Progenitor cell of endocrine pancreas (in vitro differentiated cells): ENCODE data around the gene TMEM151A. TPM values are rescaled to one million over a fixed set of nuclear protein-coding genes. Genes with fewer than 3 reads are reported as not detected.

Experiments used
- DNase-seq: peaks from one replicate; pipeline ENCODE4 v3.0.0; 2021; ENCODE audit warnings: low spot score; ENCODE audit not compliant: unreplicated experiment
- H3K27ac Mint-ChIP-seq: 2 replicates; pipeline ENCODE4 v1.8.0; 2021; ENCODE audit warnings: mild to moderate bottlenecking, moderate library complexity, mixed read lengths
- H3K27me3 Mint-ChIP-seq: 2 replicates; pipeline ENCODE4 v1.8.0; 2021; ENCODE audit warnings: mixed read lengths
- H3K36me3 Mint-ChIP-seq: 2 replicates; pipeline ENCODE4 v1.8.0; 2022; ENCODE audit warnings: mixed read lengths; ENCODE audit not compliant: insufficient read depth
- H3K4me1 Mint-ChIP-seq: 2 replicates; pipeline ENCODE4 v1.8.0; 2021; ENCODE audit warnings: low read depth, mixed read lengths
- H3K4me3 Mint-ChIP-seq: 2 replicates; pipeline ENCODE4 v1.8.0; 2021; ENCODE audit warnings: low read depth, mild to moderate bottlenecking, moderate library complexity, mixed read lengths
- H3K9me3 Mint-ChIP-seq: 2 replicates; pipeline ENCODE4 v1.8.0; 2021; ENCODE audit warnings: low read depth, mixed read lengths
- CTCF ChIP-seq: fragments of 200-600 bp; sonication (generic); IDR thresholded peaks from one replicate; pipeline ENCODE4 v1.5.0; 2021; ENCODE audit warnings: antibody characterized with exemption, mild to moderate bottlenecking; ENCODE audit not compliant: unreplicated experiment
- total RNA-seq: library from RNA; stranded (reverse); gene quantifications from 2 replicates; pipeline ENCODE4 v1.2.1, GENCODE V29; 2021

TMEM151A gene
- total RNA-seq, 1 donor from 2014 or later: 0.57 TPM

- no peaks in the 10 kb centered on the region for H3K9me3 Mint-ChIP-seq
- DNase-seq: no peak
- no peak overlapping the region for H3K27ac Mint-ChIP-seq
- peaks cover 1% of the 10 kb centered on the region for H3K36me3 Mint-ChIP-seq
- no peak for TF ChIP-seq CTCF
- peaks cover 7% of the 10 kb centered on the region for H3K27me3 Mint-ChIP-seq
- H3K4me3 Mint-ChIP-seq: no peak overlapping the region
- H3K4me1 Mint-ChIP-seq: peaks cover 13% of the 10 kb centered on the region
Measured at GRCh38 chr11:66281776-66282467, 9.8 kb upstream of the TMEM151A start.

- peak; percentile 98 for TF ChIP-seq CTCF
- peak; percentile 98 for DNase-seq
- Mint-ChIP-seq H3K9me3 (no peaks in the 10 kb centered on the region), H3K4me3 (no peak overlapping the region), H3K36me3 (no peaks in the 10 kb centered on the region), H3K27ac (peak overlapping the region; percentile 56), H3K4me1 (peaks cover 16% of the 10 kb centered on the region), H3K27me3 (peaks cover 7% of the 10 kb centered on the region)
Measured at GRCh38 chr11:66282468-66283455, 8.9 kb upstream of the TMEM151A start.

GRCh38 chr11:66283461-66284105, 8.1 kb upstream of the TMEM151A start:
- H3K4me3 Mint-ChIP-seq: no peak overlapping the region
- H3K36me3 Mint-ChIP-seq: no peaks in the 10 kb centered on the region
- peak overlapping the region; percentile 56 for H3K27ac Mint-ChIP-seq
- H3K4me1 Mint-ChIP-seq: peaks cover 18% of the 10 kb centered on the region
- H3K9me3 Mint-ChIP-seq: no peaks in the 10 kb centered on the region
- no peak for DNase-seq
- H3K27me3 Mint-ChIP-seq: peaks cover 7% of the 10 kb centered on the region
- no peak for TF ChIP-seq CTCF

- no peaks in the 10 kb centered on the region for H3K36me3 Mint-ChIP-seq
- H3K9me3 Mint-ChIP-seq: no peaks in the 10 kb centered on the region
- no peak overlapping the region for H3K4me3 Mint-ChIP-seq
- DNase-seq: no peak
- no peak overlapping the region for H3K27ac Mint-ChIP-seq
- H3K4me1 Mint-ChIP-seq: peaks cover 19% of the 10 kb centered on the region
- TF ChIP-seq CTCF: no peak
- H3K27me3 Mint-ChIP-seq: peaks cover 5% of the 10 kb centered on the region
Measured at GRCh38 chr11:66284526-66285078, 7.1 kb upstream of the TMEM151A start.
